ENCODE measurements around the gene STPG2.

GRCh38 chr4:98030059-98030458 lies 113.2 kb downstream of the STPG2 start:
- no peak for TF ChIP-seq CTCF (IDR thresholded peaks at IDR 0.05 in 4 of 5, conservative IDR thresholded peaks at IDR 0.05 in 1 of 5)
- no peak for TF ChIP-seq POLR2A (IDR thresholded peaks at IDR 0.05)
